A549 treated with Hydrocortisone at 1 μM for 4 hours (cell line): Measurements from ENCODE around the gene WDR47. TPM values are rescaled to one million over a fixed set of nuclear protein-coding genes. Genes with fewer than 3 reads are reported as not detected.

ENCODE experiments used
- total RNA-seq: library from RNA; stranded (reverse); fragments of 200-300 nt; extraction: Qiagen RNA extraction; gene quantifications from 5 replicates; pipeline ENCODE4 v1.2.3, GENCODE V29; 2022

Gene WDR47
- total RNA-seq, result 6.3 to 11.3 TPM (median 7.9 TPM) in 5 replicates

GRCh38 chr1:109041621-109042468 is at the start of gene WDR47:
Gene WDR47 (minus strand): TSS chr1:109042102. CDS start chr1:109023512, 18,590 bp downstream.

GRCh38 chr1:109090196-109091077 is 48.5 kb upstream of the WDR47 start, which contains the start of gene TMEM167B:
Gene TMEM167B (plus strand): TSS chr1:109090764. CDS start chr1:109090873, 109 bp downstream.

GRCh38 chr1:109075531-109076490 is 33.9 kb upstream of the WDR47 start, which contains the start of gene TAF13:
Gene TAF13 (minus strand): TSS chr1:109076003. CDS start chr1:109075947, 56 bp downstream.

GRCh38 chr1:108963052-108963686 is 78.7 kb downstream of the WDR47 start, which contains the start of gene CLCC1:
Gene CLCC1 (minus strand): TSS chr1:108963484. CDS start chr1:108950437, 13,047 bp downstream.

Other genes with a start within 250 kb of the WDR47 start
- gene AKNAD1, start 185.0 kb downstream of the WDR47 start, total RNA-seq, result 0.75 to 2.5 TPM (median 1.5 TPM) in 5 replicates
- 15.6 to 27.5 TPM (median 21.2 TPM) in 5 replicates for gene GPSM2, start 165.1 kb downstream of the WDR47 start, total RNA-seq
- 14.8 to 18.3 TPM (median 16.0 TPM) in 5 replicates for gene CLCC1, start 78.6 kb downstream of the WDR47 start, total RNA-seq
- gene TAF13, start 33.9 kb upstream of the WDR47 start, total RNA-seq, result 23.6 to 42.4 TPM (median 26.0 TPM) in 5 replicates
- 7.9 to 9.3 TPM (median 8.6 TPM) in 5 replicates for gene TMEM167B, start 48.7 kb upstream of the WDR47 start, total RNA-seq
- 0.38 to 0.47 TPM (median 0.46 TPM) in 5 replicates for gene ELAPOR1, start 72.0 kb upstream of the WDR47 start, total RNA-seq
- gene SARS1, start 171.8 kb upstream of the WDR47 start, total RNA-seq, result 91.7 to 110 TPM (median 92.5 TPM) in 5 replicates
- 3.7 to 4.9 TPM (median 4.8 TPM) in 5 replicates for gene CELSR2, start 207.4 kb upstream of the WDR47 start, total RNA-seq
- 18.9 to 22.7 TPM (median 21.0 TPM) in 5 replicates for gene PSRC1, start 241.0 kb upstream of the WDR47 start, total RNA-seq